GM21528 (cell line): ENCODE measurements around the gene IPO8.
"Not testable (repeated sequence)": the region's sequence is repeated elsewhere in the genome, so short reads cannot be mapped to it uniquely, and the experiment has no call there.

Source experiments
- ATAC-seq: cut with Tn5 transposase; IDR thresholded peaks from one replicate; pipeline ENCODE4 v1.9.1; 2021; ENCODE audit warnings: mild to moderate bottlenecking, moderate library complexity; ENCODE audit not compliant: unreplicated experiment, low FRiP score

The IPO8 gene

DNA sequence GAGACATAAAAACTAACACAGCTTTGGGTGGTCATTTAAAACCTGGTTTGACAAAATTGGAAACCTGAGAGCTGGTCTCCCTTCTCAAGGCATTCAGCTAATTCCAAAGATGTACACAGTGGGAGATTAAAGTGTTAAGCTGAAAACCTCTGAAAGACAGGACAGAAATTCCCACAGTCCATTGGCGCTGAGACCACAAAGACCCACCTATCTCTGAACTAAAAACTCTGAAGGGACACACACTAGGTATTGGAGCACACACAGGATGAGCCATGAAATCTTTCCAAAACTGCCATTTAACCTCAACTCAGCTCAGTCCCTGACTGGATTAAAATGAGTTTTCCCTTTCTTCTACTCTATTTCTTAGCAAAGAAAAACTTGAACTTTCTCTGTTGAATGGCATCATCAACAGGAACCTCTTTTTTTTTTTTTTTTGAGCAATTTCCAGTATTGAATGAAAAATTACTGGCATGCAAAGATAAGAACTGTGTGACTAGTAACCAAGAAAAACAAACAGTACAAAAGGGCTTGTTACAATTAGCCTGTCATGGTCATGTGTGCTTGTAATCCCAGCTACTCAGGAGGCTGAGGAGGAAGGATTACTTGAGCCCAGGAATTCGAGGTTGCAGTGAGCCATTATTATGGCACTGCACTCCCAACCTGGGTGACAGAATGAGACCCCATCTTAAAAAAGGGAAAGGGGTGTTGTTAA is 82.4 kb downstream of the IPO8 start:
- ATAC-seq: no peak

DNA sequence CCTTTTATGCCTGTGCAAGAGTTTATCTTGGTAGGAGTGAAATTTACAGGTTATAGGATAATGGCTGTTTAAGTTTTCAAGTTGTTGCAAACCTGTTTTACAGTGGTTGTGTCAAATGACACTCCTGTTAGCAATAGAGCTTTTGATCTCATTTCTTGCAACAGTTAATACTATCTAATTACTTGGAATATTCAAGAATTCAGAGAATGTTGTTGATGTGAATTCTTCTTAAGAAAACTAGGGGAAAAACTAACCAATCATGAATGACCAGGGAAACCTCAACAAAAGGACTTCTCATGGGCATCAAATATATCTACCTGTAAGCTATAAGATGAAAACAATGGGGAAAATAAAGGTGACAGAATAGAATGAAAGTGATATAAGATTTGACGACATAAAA is 85.0 kb downstream of the IPO8 start:
- ATAC-seq: no peak

DNA sequence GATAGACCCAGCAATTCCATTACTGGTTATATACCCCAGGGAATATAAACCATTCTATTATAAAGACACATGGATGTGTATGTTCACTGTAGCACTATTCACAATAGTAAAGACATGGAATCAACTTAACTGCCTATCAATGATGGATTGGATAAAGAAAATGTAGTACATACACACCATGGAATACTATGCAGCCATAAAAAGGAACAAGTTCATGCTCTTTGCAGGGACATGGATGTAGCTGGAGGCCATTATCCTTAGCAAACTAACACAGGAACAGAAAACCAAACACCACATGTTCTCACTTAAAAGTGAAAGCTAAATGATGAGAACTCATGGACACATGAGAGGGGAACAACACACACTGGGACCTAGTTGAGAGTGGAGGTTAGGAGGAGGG is 85.8 kb downstream of the IPO8 start:
- ATAC-seq: not testable (repeated sequence)

DNA sequence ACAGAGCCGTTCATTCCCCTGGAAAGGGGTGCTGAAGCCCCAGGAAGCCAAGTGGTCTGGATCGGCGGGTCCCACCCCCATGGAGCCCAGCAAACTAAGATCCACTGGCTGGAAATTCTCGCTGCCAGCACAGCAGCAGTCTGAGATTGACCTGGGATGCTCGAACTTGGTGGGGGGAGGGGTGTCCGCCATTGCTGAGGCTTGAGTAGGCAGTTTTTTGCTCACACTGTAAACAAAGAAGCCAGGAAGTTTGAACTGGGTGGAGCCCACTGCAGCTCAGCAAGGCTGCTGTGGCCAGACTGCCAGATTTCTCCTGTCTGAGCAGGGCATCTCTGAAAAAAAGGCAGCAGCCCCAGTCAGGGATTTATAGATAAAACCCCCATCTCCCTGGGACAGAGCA is 91.4 kb downstream of the IPO8 start:
- not testable (repeated sequence) for ATAC-seq

DNA sequence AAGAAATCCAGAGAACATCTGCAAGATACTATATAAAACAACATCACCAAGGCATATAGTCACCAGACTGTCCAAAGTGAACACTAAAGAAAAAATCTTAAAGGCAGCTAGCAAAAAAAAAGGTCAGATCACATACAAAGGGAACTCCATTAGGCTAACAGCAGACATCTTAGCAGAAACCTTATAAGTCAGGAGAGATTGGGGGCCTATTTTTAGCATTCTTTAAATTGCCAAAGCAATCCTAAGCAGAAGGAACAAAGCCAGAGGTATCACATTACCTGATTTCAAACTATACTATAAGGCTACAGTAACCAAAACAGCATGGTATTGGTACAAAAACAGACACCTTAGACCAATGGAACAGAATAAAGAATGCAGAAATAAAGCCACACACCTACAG is 92.5 kb downstream of the IPO8 start:
- no peak for ATAC-seq

DNA sequence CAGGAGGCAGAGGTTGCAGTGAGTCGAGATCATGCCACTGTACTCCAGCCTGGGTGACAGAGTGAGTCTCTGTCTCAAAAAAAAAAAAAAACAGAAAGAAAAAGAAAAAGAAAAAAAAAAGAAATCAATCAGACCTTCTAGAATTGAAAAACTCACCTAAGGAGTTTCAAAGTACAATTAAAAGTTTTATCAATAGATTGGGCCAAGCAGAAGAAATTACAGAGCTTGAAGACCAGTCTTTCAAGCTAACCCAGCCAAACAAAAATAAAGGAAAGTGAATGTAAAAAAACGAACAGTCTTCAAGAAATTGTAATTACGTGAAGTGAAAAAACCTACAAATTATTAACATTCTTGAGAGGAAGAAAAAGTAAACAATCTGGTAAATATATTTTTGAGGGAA is 93.0 kb downstream of the IPO8 start:
- no peak for ATAC-seq

DNA sequence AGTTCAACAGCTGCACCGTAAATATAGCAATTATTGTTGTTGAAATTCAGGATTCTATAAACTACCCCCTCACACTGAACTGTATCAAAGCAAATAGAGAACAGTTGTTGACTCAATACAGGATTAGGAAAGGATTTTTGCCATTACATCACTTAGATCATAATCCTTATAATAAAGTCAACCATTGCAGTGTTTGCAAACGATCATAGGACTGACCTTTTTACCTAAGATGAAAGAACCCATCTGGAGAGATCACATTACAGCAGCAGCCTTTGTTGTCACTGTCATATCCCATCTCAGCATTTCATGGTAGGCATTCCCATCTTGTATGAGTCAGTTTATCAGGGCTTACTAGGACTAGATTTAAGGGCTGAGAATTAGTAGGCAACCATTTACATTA is 96.1 kb downstream of the IPO8 start:
- ATAC-seq: no peak

DNA sequence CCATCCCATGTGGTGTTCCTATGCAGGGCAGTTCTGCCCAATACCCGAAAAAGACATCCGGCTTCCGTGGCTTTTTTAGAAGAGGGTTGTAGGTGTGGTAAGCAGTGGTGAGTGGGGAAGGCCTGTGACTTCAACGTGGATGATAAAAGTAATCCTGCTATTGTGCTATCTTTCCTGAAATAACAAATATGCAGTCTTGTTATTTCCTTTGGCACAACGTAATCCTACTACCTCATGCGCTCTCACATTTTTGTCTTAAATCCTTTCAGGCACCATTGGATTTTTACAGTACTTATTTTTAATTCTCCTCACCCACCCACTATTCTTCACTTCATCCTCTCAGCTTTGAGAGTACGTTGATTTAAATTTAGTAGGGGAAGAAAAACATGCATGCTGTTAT is 96.8 kb downstream of the IPO8 start:
- ATAC-seq: no peak

DNA sequence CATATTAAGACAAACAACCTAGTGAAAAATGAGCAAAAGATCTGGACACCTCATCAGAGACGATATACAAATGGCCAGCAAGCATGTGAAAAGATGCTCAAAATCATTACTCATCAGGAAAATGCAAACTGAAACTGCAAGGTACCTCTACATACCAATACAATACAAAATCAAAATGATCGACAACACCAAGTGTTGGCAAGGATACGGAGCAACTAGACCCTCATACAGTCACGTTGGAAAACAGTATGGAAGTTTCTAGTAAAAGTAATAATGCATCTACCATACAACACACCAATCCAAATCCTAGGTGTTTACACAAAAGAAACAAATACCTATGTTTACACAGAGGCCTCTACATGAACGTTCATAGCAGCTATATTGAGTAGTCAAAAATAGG is 99.9 kb downstream of the IPO8 start:
- ATAC-seq: no peak

DNA sequence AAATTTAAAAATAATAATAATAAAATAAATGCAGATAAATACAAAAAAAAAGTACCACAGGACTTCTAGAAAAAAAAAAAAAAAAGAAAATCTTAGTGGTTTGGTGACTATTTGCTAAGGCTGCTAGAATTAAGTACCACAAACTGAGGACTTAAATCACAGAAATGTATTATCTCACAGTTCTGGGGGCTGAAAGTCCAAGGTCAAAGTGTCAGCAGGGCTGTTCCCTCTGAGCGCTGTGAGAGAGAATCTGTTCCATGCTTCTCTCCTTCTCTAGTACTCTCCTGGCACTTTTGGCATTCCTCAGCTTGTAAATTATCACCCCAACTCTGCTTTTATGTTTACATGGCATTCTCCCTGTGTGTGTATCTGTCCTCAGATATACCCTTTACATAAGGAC is 101.2 kb downstream of the IPO8 start:
- no peak for ATAC-seq

DNA sequence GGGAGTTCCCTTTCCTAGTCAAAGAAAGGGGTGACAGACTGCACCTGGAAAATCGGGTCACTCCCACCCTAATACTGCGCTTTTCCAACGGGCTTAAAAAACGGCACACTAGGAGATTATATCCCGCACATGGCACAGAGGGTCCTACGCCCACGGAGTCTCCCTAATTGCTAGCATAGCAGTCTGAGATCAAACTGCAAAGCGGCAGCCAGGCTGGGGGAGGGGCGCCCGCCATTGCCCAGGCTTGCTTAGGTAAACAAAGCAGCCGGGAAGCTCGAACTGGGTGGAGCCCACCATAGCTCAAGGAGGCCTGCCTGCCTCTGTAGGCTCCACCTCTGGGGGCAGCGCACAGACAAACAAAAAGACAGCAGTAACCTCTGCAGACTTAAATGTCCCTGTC is 107.1 kb downstream of the IPO8 start:
- ATAC-seq: not testable (repeated sequence)

DNA sequence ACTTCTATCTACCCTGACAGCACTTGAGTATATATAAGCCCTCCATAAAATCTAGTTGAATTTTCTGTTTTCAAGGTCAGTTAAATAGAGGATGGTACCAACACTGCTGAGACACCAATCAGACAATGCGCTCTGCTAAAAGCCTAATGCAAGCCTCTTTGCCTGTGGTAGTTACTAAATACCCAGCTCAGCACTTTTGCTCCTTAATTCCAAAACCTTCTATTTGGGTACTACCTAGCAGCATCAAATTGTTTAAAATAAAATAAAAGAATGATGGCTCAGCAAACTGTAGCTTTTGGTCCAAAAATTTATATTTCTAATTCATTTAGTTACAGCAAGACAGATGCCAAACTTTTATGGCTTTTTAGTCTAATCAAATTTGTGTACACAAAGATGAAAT is 107.9 kb downstream of the IPO8 start:
- no peak for ATAC-seq

DNA sequence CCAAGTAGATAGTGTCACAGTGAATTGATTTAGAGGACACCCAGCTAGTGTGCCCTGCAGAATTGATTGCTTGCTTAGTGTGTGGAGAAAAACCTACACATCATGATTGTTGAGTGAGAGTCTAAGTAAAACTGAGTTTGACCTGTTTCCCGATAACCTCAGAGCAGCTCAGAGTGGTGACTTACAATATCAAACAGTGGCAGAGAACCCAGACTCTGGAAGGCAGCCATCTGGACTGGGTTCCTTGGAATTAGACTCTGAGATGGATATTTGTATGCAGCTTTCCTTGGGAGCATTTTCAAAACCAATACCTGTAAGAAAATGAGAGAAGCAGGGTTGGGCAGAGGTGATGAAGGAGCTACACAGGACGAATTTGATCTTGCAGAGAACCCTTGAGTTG is 109.8 kb downstream of the IPO8 start:
- ATAC-seq: no peak

DNA sequence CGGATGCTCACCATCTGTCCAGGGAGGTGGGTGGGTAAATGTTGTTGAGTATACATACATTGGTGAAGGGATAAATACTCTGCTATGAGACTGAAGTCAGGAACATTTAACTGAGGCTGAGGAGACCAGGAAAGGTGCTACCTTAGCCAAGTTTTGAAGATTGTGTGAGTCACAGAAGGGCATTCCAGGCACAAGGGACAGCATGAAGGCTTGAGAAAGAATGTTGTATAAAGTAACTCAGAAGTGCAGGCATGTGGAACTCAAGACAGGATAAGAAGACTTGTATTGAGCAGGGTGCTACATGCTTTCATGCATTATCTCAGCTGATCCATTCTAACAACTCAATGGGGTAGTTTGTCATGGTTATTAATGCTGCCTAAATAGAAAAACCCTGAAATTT is 112.7 kb downstream of the IPO8 start:
- no peak for ATAC-seq

DNA sequence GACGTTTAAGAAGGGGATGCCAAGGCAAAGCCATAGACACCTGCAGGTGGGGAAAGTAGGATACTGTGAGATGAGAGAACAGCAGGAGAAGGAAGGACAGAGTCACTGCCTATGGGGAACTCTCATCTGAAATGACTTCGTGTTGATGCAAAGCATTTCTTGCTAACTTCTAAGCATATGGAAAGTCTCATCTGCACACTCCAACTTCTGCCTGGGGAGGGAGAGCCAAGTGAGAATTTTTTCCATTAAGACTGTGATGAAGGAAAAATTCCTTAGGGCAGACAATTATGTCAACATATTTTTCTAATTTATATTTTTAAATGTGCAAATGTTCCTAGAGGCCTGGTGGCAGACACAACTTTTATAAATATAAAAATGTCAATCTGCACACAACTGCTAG is 115.3 kb downstream of the IPO8 start:
- ATAC-seq: no peak
